VCaP (cell line): ENCODE data around the gene SEC61G.

Experiments
- H3K27ac ChIP-seq: fragments of 450-650 bp; 2 replicates; pipeline ENCODE4 v1.5.1; 2017
- CTCF ChIP-seq: fragments of 450-650 bp; conservative IDR thresholded peaks from 2 replicates; pipeline ENCODE4 v1.5.1; 2017; ENCODE audit warnings: mild to moderate bottlenecking, moderate library complexity

SEC61G gene

DNA sequence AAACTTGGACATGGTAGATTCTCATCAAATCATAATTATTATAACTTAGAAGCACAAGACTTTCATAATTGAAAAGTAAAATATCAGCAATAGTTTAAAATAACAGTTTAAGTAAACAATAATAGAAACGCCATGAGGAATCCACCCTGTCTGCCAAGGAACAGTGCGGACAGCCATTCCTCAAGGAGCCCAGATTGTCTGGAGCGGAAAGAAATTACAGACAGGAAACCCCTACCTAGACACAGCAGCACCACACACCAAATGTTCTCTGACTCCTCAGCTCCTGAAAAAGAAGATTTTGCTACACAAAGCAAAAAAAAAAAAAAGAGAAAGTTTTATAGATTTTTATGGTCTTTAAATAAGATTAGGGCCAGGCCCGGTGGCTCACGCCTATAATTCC is 21.5 kb upstream of the SEC61G start:
- H3K27ac ChIP-seq = no peak overlapping the region
- TF ChIP-seq CTCF = no peak

DNA sequence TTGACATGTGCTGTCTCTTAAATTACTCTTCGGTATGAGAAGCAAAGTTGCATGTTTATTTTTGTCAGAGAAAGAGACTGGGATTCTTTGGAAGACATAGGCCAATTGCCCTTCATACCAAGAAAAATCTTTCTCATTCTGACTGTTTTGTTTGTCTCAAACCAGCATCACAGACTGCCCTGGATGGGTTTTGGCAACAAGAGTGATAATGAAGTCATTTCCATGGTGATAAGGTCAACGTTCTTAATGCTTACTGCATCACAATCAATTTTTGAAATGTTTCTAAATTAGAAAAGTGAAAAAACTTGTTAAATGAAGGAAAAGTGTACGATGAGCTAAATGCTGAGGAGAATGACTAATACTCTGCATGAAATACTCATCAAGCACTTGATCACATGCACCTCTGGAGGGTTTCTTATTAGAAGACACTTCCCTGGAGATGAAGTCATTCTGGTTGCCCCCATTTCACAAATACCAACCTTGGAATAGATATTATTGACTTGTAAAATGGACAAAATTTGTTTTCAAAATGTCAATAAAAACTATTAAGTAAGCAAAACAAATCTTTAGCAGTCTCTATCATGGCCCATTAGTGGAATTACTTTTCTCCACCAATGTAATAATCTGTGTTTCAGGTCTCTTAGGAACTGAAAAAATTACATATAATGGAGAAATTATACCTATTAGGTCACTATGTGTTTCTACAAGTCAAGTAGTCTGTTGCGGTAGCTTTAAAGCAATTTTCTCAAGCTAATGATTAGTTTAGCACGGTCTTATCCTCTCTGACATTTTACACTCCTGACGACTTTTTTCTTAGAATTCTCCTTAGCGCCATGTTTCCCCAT is 19.9 kb upstream of the SEC61G start:
- no peak overlapping the region for H3K27ac ChIP-seq
- TF ChIP-seq CTCF = no peak

DNA sequence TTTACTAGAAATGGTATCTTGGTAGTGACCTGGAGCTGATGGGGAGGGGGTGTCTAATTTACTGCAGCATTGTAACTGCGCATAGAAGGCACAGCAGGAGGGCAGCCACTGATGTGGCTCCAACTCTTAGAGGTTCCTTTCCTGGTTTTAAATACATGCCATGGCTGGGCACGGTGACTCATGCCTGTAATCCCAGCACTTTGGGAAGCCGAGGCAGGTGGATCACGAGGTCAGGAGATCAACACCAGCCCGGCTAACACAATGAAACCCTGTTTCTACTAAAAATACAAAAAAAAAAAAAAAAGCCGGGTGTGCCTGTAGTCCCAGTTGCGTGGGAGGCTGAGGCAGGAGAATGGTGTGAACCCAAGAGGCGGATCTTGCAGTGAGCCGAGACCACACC is 19.2 kb upstream of the SEC61G start:
- H3K27ac ChIP-seq = no peak overlapping the region
- TF ChIP-seq CTCF = no peak

DNA sequence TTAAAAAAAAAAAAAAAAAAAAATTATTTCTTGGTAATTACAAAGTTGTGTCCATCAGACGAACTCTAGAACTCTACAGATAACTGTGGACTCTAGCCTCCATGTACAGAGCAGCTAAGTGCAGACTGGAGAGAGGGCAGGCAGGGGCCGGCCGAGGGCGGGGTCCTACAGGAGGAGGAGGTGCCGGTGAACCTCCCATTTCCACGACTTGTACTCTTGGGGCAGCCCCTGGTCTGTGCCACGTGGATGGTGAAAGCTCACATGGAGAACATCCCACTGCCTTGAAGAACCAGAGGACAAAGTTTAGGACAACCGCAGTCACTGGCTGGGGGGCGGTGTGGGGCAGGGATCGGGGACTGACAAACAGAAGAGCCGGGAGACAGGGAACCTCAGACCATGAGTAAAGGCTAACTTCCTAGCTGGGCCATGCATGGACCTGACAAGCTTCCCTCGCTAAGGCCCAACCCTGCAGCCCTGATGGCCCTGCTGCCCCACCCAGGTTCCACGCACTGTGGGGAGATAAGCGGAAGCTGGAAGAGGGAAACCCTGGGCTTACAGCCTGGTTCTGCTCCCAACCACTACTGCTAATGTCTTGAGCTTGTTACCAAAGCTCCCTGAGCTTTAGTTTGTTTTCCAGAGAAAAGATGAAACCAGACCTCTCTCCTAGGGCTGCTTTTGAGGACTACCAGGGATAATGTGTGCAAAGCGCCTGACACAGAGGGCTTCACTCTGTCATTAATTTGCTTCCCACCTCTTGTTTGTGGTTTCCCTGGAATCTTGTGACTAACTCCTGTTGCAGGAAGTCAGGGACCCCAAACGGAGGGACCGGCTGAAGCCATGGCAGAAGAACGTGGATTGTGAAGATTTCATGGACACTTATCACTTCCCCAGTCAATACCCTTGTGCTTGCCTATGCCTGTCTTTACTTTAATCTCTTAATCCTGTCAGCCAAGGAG is 16.1 kb upstream of the SEC61G start:
- no peak for TF ChIP-seq CTCF
- no peak overlapping the region for H3K27ac ChIP-seq

DNA sequence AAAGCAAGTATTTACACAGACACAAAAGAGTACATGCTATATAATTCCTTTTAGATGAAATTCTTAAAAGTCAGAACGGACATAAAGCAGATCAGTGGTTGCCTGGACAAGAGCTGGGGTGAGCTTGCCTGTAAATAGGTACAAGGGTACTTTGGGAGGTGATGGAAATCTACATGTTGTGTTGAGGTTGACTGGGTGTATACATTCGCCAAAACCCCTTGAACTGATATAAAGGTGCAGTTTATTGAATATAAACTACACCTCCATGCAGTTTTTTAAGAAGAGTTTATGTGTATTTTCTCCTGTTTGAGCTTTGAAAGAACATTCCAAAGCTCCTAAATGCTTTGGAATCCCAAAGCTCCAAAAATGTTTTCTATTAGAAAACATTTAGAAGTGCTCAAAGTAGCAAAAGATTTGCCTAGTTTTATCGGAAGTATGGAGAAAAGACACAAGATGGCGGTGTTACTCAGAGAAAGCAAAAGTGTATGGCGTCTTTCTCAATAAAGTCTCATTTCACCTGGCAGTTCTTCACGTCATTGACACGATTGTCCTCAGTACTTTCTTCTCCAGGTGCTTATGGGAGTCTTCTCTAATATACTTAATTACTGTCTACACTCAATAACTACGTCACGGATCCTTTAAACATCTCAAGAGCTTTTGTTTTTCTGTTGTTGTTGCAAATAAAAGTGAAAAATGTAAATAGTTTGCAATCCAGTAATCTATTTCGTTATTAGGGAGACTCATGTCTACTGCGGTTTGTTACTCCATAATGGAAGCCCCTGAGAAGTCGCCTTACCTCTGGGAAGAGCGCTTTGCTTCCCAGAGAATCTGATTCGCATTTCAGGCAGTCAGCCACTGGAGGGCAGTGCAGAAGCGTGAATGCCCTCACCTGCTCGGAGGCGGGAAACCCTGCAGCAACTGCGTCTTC is 14.7 kb upstream of the SEC61G start:
- H3K27ac ChIP-seq = peak overlapping the region; percentile 60
- peak; percentile 94 for TF ChIP-seq CTCF

DNA sequence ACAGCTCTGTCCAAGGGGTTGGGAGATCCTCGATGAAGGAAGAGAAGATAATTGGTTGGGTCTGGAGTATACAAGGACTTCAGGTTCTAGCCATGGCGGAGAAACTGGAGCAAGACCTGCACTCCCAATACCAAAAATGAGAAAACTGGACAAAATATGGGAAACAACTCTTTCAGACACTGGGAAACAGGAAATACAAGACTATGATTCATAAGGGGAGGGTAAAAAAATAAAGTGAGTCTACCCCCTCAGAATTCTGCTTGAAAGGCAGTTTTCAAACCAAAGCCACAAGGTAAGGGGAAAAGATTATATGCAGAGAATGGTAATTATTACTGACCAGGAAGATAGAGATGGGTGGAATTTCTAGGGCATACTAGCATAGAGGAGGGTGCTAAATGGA is 10.2 kb upstream of the SEC61G start:
- no peak for TF ChIP-seq CTCF
- H3K27ac ChIP-seq = no peak overlapping the region
